HEK293 (cell line): ENCODE results near the gene RHEB.

Experiments used
- GLIS1 ChIP-seq: fragments of 450-650 bp; formaldehyde crosslinking; IDR thresholded peaks from 2 replicates; pipeline ENCODE4 v1.5.1; 2016; ENCODE audit warnings: missing biosample characterization, missing genetic modification characterization
- KLF8 ChIP-seq: fragments of 450-650 bp; formaldehyde crosslinking; IDR thresholded peaks from 2 replicates; pipeline ENCODE4 v1.5.1; 2016; ENCODE audit warnings: missing biosample characterization, missing genetic modification characterization
- SCRT2 ChIP-seq: fragments of 450-650 bp; formaldehyde crosslinking; IDR thresholded peaks from 2 replicates; pipeline ENCODE4 v1.5.1; 2016; ENCODE audit warnings: missing biosample characterization, missing genetic modification characterization
- ZBTB21 ChIP-seq: fragments of 450-650 bp; formaldehyde crosslinking; IDR thresholded peaks from 2 replicates; pipeline ENCODE4 v1.5.1; 2017; ENCODE audit warnings: missing biosample characterization, missing genetic modification characterization
- ZBTB48 ChIP-seq: fragments of 450-650 bp; formaldehyde crosslinking; IDR thresholded peaks from 2 replicates; pipeline ENCODE4 v1.5.1; 2016; ENCODE audit warnings: missing biosample characterization, missing genetic modification characterization
- ZIC2 ChIP-seq: fragments of 450-650 bp; formaldehyde crosslinking; IDR thresholded peaks from 2 replicates; pipeline ENCODE4 v1.5.1; 2016; ENCODE audit warnings: missing biosample characterization, missing genetic modification characterization
- ZNF121 ChIP-seq: fragments of 450-650 bp; formaldehyde crosslinking; IDR thresholded peaks from 2 replicates; pipeline ENCODE4 v1.5.1; 2016; ENCODE audit warnings: missing biosample characterization, missing genetic modification characterization
- ZNF2 ChIP-seq: fragments of 450-650 bp; formaldehyde crosslinking; IDR thresholded peaks from 2 replicates; pipeline ENCODE4 v1.5.1; 2016; ENCODE audit warnings: missing biosample characterization, missing genetic modification characterization
- ZNF558 ChIP-seq: fragments of 450-650 bp; formaldehyde crosslinking; IDR thresholded peaks from 2 replicates; pipeline ENCODE4 v1.5.1; 2016; ENCODE audit warnings: missing biosample characterization, missing genetic modification characterization
- ZNF621 ChIP-seq: fragments of 450-650 bp; formaldehyde crosslinking; IDR thresholded peaks from 2 replicates; pipeline ENCODE4 v1.5.1; 2017; ENCODE audit warnings: missing biosample characterization, missing genetic modification characterization
- ZNF792 ChIP-seq: fragments of 450-650 bp; formaldehyde crosslinking; IDR thresholded peaks from 2 replicates; pipeline ENCODE4 v1.5.1; 2016; ENCODE audit warnings: missing biosample characterization, missing genetic modification characterization
- ZSCAN23 ChIP-seq: fragments of 450-650 bp; formaldehyde crosslinking; IDR thresholded peaks from 2 replicates; pipeline ENCODE4 v1.5.1; 2016; ENCODE audit warnings: missing biosample characterization, missing genetic modification characterization
- TF ChIP-seq, protein P1 (sequence below): fragments of 450-650 bp; formaldehyde crosslinking; IDR thresholded peaks from 2 replicates; pipeline ENCODE4 v1.5.1; 2016; ENCODE audit warnings: missing biosample characterization, missing genetic modification characterization
- TF ChIP-seq, protein P2 (sequence below): fragments of 450-650 bp; formaldehyde crosslinking; IDR thresholded peaks from 2 replicates; pipeline ENCODE4 v1.5.1; 2017; ENCODE audit warnings: missing biosample characterization, mild to moderate bottlenecking, missing genetic modification characterization, moderate library complexity
- TF ChIP-seq, protein P3 (sequence below): fragments of 450-650 bp; formaldehyde crosslinking; conservative IDR thresholded peaks from 2 replicates; pipeline ENCODE4 v1.5.1; 2016; ENCODE audit warnings: low read depth, missing biosample characterization, missing genetic modification characterization
- TF ChIP-seq, protein P4 (sequence below): fragments of 450-650 bp; formaldehyde crosslinking; IDR thresholded peaks from 2 replicates; pipeline ENCODE4 v1.5.1; 2016; ENCODE audit warnings: missing biosample characterization, missing genetic modification characterization, low read depth
- TF ChIP-seq, protein P5 (sequence below): fragments of 450-650 bp; formaldehyde crosslinking; IDR thresholded peaks from 2 replicates; pipeline ENCODE4 v1.5.1; 2016; ENCODE audit warnings: missing biosample characterization, missing genetic modification characterization
- TF ChIP-seq, protein P6 (sequence below): fragments of 450-650 bp; formaldehyde crosslinking; IDR thresholded peaks from 2 replicates; pipeline ENCODE4 v1.5.1; 2016; ENCODE audit warnings: missing biosample characterization, missing genetic modification characterization
- TF ChIP-seq, protein P7 (sequence below): fragments of 450-650 bp; formaldehyde crosslinking; IDR thresholded peaks from 2 replicates; pipeline ENCODE4 v1.5.0; 2017; ENCODE audit warnings: missing biosample characterization, missing genetic modification characterization, borderline replicate concordance
- TF ChIP-seq, protein P8 (sequence below): fragments of 450-650 bp; formaldehyde crosslinking; IDR thresholded peaks from 2 replicates; pipeline ENCODE4 v1.5.1; 2017; ENCODE audit warnings: missing biosample characterization, missing genetic modification characterization
- TF ChIP-seq, protein P9 (sequence below): fragments of 450-650 bp; formaldehyde crosslinking; IDR thresholded peaks from 2 replicates; pipeline ENCODE4 v1.5.1; 2016; ENCODE audit warnings: missing biosample characterization, missing genetic modification characterization

Gene RHEB

DNA sequence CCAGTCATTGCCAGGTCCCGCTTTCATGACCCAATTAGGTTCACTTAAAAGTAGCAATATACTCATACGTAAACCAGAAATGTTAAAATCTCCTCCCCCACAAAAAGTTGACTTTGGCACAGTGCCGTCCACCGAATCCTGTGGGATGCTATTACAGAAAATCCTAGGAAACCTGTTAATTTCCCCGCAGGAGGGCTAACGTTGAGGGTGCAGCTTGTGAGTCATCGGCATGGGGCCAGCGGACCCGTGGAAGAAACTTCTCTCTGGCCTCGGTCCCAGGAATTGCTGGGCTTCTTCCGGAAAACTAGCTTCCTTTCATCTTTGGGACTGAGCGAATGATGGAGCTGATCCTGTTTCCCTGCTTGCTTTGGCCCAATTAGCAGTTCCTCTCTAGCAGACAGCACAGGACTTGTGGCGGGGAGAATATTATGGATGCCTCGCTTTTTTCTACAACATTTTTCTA is 93.2 kb downstream of the RHEB start (continued):
- TF ChIP-seq, protein P1, sequence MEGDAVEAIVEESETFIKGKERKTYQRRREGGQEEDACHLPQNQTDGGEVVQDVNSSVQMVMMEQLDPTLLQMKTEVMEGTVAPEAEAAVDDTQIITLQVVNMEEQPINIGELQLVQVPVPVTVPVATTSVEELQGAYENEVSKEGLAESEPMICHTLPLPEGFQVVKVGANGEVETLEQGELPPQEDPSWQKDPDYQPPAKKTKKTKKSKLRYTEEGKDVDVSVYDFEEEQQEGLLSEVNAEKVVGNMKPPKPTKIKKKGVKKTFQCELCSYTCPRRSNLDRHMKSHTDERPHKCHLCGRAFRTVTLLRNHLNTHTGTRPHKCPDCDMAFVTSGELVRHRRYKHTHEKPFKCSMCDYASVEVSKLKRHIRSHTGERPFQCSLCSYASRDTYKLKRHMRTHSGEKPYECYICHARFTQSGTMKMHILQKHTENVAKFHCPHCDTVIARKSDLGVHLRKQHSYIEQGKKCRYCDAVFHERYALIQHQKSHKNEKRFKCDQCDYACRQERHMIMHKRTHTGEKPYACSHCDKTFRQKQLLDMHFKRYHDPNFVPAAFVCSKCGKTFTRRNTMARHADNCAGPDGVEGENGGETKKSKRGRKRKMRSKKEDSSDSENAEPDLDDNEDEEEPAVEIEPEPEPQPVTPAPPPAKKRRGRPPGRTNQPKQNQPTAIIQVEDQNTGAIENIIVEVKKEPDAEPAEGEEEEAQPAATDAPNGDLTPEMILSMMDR (tag by site-specific recombination): no peak
- TF ChIP-seq ZBTB21 (peak; percentile 66), ZIC2 (peak; percentile 89), KLF8 (tag by site-specific recombination) (peak; percentile 76), ZNF621 (tag by site-specific recombination) (no peak), ZNF121 (tag by site-specific recombination) (no peak), ZNF792 (no peak), SCRT2 (tag by site-specific recombination) (peak; percentile 96), ZBTB48 (peak; percentile 31; the same call in 1 of the 2 replicates), ZNF558 (peak; percentile 79; the same call in 1 of the 2 replicates), ZSCAN23 (tag by site-specific recombination) (peak; percentile 66), GLIS1 (tag by site-specific recombination) (peak; percentile 97), ZNF2 (peak; percentile 84)
- TF ChIP-seq, protein P2, sequence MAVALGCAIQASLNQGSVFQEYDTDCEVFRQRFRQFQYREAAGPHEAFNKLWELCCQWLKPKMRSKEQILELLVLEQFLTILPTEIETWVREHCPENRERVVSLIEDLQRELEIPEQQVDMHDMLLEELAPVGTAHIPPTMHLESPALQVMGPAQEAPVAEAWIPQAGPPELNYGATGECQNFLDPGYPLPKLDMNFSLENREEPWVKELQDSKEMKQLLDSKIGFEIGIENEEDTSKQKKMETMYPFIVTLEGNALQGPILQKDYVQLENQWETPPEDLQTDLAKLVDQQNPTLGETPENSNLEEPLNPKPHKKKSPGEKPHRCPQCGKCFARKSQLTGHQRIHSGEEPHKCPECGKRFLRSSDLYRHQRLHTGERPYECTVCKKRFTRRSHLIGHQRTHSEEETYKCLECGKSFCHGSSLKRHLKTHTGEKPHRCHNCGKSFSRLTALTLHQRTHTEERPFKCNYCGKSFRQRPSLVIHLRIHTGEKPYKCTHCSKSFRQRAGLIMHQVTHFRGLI (tag by site-specific recombination): peak; percentile 71
- TF ChIP-seq, protein P3, sequence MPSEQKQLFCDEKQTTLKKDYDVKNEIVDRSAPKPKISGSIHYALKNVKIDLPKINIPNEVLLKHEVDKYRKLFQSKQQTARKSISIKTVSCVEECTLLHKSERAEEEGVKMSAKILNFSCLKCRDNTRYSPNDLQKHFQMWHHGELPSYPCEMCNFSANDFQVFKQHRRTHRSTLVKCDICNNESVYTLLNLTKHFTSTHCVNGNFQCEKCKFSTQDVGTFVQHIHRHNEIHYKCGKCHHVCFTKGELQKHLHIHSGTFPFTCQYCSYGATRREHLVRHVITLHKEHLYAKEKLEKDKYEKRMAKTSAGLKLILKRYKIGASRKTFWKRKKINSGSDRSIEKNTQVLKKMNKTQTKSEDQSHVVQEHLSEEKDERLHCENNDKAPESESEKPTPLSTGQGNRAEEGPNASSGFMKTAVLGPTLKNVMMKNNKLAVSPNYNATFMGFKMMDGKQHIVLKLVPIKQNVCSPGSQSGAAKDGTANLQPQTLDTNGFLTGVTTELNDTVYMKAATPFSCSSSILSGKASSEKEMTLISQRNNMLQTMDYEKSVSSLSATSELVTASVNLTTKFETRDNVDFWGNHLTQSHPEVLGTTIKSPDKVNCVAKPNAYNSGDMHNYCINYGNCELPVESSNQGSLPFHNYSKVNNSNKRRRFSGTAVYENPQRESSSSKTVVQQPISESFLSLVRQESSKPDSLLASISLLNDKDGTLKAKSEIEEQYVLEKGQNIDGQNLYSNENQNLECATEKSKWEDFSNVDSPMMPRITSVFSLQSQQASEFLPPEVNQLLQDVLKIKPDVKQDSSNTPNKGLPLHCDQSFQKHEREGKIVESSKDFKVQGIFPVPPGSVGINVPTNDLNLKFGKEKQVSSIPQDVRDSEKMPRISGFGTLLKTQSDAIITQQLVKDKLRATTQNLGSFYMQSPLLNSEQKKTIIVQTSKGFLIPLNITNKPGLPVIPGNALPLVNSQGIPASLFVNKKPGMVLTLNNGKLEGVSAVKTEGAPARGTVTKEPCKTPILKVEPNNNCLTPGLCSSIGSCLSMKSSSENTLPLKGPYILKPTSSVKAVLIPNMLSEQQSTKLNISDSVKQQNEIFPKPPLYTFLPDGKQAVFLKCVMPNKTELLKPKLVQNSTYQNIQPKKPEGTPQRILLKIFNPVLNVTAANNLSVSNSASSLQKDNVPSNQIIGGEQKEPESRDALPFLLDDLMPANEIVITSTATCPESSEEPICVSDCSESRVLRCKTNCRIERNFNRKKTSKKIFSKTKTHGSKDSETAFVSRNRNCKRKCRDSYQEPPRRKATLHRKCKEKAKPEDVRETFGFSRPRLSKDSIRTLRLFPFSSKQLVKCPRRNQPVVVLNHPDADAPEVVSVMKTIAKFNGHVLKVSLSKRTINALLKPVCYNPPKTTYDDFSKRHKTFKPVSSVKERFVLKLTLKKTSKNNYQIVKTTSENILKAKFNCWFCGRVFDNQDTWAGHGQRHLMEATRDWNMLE: peak; percentile 43; the same call in 1 of the 2 replicates
- TF ChIP-seq, protein P4, sequence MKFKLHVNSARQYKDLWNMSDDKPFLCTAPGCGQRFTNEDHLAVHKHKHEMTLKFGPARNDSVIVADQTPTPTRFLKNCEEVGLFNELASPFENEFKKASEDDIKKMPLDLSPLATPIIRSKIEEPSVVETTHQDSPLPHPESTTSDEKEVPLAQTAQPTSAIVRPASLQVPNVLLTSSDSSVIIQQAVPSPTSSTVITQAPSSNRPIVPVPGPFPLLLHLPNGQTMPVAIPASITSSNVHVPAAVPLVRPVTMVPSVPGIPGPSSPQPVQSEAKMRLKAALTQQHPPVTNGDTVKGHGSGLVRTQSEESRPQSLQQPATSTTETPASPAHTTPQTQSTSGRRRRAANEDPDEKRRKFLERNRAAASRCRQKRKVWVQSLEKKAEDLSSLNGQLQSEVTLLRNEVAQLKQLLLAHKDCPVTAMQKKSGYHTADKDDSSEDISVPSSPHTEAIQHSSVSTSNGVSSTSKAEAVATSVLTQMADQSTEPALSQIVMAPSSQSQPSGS (tag by site-specific recombination): 0 out of 2 replicates have a peak, but pooled peaks have one; percentile 32
- TF ChIP-seq, protein P5, sequence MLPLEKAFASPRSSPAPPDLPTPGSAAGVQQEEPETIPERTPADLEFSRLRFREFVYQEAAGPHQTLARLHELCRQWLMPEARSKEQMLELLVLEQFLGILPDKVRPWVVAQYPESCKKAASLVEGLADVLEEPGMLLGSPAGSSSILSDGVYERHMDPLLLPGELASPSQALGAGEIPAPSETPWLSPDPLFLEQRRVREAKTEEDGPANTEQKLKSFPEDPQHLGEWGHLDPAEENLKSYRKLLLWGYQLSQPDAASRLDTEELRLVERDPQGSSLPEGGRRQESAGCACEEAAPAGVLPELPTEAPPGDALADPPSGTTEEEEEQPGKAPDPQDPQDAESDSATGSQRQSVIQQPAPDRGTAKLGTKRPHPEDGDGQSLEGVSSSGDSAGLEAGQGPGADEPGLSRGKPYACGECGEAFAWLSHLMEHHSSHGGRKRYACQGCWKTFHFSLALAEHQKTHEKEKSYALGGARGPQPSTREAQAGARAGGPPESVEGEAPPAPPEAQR: no peak
- TF ChIP-seq, protein P6, sequence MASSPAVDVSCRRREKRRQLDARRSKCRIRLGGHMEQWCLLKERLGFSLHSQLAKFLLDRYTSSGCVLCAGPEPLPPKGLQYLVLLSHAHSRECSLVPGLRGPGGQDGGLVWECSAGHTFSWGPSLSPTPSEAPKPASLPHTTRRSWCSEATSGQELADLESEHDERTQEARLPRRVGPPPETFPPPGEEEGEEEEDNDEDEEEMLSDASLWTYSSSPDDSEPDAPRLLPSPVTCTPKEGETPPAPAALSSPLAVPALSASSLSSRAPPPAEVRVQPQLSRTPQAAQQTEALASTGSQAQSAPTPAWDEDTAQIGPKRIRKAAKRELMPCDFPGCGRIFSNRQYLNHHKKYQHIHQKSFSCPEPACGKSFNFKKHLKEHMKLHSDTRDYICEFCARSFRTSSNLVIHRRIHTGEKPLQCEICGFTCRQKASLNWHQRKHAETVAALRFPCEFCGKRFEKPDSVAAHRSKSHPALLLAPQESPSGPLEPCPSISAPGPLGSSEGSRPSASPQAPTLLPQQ (tag by site-specific recombination): peak; percentile 74
- TF ChIP-seq, protein P7, sequence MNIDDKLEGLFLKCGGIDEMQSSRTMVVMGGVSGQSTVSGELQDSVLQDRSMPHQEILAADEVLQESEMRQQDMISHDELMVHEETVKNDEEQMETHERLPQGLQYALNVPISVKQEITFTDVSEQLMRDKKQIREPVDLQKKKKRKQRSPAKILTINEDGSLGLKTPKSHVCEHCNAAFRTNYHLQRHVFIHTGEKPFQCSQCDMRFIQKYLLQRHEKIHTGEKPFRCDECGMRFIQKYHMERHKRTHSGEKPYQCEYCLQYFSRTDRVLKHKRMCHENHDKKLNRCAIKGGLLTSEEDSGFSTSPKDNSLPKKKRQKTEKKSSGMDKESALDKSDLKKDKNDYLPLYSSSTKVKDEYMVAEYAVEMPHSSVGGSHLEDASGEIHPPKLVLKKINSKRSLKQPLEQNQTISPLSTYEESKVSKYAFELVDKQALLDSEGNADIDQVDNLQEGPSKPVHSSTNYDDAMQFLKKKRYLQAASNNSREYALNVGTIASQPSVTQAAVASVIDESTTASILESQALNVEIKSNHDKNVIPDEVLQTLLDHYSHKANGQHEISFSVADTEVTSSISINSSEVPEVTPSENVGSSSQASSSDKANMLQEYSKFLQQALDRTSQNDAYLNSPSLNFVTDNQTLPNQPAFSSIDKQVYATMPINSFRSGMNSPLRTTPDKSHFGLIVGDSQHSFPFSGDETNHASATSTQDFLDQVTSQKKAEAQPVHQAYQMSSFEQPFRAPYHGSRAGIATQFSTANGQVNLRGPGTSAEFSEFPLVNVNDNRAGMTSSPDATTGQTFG (tag by site-specific recombination): no peak
- TF ChIP-seq, protein P8, sequence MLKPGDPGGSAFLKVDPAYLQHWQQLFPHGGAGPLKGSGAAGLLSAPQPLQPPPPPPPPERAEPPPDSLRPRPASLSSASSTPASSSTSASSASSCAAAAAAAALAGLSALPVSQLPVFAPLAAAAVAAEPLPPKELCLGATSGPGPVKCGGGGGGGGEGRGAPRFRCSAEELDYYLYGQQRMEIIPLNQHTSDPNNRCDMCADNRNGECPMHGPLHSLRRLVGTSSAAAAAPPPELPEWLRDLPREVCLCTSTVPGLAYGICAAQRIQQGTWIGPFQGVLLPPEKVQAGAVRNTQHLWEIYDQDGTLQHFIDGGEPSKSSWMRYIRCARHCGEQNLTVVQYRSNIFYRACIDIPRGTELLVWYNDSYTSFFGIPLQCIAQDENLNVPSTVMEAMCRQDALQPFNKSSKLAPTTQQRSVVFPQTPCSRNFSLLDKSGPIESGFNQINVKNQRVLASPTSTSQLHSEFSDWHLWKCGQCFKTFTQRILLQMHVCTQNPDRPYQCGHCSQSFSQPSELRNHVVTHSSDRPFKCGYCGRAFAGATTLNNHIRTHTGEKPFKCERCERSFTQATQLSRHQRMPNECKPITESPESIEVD (tag by site-specific recombination): peak; percentile 98
- TF ChIP-seq, protein P9, sequence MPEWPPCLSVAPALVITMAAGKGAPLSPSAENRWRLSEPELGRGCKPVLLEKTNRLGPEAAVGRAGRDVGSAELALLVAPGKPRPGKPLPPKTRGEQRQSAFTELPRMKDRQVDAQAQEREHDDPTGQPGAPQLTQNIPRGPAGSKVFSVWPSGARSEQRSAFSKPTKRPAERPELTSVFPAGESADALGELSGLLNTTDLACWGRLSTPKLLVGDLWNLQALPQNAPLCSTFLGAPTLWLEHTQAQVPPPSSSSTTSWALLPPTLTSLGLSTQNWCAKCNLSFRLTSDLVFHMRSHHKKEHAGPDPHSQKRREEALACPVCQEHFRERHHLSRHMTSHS (tag by site-specific recombination): 0 out of 2 replicates have a peak, but pooled peaks have one; percentile 8
